NCI-H748 (cell line): ENCODE measurements around the gene TMOD4.
"Not testable (repeated sequence)": the region's sequence is repeated elsewhere in the genome, so short reads cannot be mapped to it uniquely, and the experiment has no call there.

ENCODE experiments used
- DNase-seq: peaks from one replicate; lab custom pipeline; 2025; ENCODE audit not compliant: unreplicated experiment; lab: John Stamatoyannopoulos, UW

The TMOD4 gene

DNA sequence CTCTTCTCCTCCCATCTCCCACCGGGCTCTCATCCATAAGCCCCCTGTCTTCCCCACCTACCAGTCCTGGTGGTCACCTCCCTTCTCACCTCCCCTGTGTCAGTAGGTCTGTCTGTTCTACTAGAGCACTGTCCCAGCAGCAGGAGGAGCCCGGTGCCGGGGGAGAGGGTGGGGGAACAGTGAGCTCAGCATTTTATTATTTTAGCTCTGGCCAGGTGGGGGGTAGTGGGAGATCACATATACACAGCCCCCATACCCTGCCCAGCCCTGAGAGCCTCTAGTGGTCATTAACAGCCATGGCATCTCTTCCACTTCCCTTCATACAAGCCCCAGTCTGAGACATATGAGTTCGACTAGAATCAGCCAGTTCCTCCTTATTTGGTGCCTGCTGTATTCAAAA, at the start of gene TMOD4:
TSS of gene TMOD4 (minus strand) at position 119 of the 400 bp plus-strand sequence. CDS start 1,106 bp downstream, outside the sequence.
- DNase-seq: no peak

DNA sequence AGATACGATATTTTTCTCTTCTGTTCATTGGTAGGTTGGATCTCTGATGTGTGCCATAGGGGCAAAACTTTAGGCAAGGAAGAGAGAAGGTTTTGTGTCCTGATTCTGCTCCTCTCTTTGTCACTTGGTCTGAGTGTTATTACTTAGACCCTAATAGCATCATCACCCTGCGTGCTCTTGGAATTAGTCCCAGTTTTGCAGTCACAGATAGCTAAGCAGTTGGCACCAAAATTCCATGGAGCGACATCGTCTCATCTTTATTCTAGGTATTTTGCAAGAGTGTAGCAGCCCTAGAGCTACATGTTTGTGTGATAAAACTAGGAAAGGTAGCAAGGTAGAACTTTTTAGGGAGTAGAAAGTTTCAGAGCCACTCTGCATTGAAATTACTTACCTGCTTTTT, 46.3 kb upstream of the TMOD4 start:
- no peak for DNase-seq

DNA sequence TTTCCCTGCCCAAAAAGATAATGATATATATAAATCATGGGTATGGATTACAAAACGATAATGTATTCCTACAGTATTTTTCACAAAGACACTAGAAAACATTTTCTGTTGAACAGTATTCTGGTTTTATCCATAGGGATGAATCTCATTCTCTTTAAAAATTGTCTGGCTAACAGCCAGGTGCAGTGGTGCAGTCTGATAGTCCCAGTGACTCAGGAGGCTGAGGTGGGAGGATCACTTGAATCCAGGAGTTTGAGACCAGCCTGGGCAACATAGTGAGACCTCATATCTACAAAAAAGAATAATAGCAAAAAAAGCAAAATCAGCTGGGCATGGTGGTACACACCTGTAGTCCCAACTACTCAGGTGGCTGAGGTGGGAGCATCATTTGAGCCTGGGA, 45.8 kb upstream of the TMOD4 start:
- DNase-seq: no peak

DNA sequence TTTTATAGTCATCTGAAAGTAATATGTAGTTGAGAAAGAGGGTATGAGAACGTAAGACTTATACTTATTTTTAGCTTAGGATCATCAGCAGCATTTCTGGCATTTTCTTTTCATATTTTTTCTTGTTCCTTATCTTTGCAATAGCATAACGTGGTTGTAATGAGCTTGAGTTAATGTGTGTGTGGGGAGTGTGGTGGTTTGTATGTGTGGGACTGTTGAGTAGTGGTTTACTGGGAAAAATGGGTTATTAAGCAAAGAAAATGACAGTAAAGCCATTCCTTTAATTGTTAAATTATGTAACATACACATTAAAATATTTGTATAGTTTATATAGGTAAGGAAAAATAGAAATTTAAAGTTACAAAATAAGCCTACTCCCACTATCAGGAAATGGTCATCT, 37.8 kb upstream of the TMOD4 start:
- DNase-seq: no peak

DNA sequence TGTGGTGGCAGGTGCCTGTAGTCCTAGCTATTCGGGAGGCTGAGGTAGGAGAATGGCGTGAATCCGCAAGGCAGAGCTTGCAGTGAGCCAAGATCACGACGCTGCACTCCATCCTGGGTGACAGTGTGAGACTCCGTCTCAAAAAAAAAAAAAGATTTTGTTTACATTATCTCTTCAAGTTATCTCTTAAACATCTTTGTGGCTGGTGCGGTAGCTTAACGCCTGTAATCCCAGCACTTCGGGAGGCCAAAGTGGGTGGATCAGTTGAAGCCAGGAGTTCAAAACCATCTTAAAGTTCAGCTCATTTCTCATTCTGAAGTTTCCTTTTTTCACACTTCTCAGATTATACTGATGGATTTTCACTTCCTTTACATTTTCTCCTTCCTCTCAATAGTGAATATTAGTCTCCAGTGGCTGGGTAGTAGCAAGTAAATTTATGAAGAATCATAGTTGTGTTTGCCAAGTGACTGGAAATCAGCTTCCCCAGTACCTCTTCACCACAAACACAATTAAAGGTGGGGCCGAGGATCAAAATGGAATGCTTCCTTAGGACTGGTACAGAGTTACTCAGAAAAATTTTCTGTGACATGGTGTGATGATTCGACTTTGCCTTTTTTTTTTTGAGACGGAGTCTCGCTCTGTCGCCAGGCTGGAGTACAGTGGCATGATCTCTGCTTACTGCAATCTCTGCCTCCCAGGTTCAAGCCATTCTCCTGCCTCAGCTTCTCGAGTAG, 36.4 kb upstream of the TMOD4 start:
- no peak for DNase-seq

DNA sequence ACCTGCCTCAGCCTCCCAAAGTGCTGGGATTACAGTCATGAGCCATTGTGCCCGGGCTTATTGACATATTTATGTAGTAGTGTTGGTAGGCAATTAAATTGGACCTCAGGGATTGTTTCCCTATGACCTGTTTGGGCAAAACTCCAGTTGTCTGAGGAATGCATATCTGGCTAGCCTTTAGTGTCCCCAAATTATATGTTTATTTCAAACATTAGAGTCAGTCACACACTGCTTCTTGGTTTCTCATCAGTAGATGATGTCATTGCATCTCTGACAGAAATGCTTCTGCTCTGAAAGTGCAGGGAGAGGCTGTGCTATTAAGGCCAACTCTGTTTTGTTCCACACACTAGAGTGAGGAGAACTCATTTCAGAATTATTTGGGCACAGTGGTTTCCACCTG, 35.0 kb upstream of the TMOD4 start:
- no peak for DNase-seq

DNA sequence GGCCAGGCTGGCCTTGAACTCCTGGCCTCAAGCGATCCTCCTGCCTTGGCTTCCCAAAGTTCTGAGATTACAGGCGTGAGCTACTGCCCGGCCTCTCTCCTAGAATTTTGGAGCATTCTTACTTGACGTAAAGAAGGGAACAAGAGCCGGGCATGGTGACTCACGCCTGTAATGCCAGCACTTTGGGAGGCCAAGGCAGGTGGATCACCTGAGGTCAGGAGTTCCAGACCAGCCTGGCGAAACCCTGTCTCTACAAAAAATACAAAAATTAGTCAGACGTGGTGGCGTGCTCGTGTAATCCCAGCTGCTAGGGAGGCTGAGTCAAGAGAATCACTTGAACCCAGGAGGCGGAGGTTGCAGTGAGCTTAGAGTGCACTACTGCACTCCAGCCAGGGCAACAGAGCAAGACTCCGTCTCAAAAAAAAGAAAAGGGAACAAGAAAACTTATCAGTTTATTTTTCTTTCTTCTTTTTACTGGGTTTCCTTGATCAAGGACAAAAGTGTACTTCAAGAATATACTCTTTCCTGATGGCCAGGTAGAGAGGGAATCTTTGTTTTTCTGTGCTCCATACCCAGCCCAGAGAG, 29.7 kb upstream of the TMOD4 start:
- not testable (repeated sequence) for DNase-seq

DNA sequence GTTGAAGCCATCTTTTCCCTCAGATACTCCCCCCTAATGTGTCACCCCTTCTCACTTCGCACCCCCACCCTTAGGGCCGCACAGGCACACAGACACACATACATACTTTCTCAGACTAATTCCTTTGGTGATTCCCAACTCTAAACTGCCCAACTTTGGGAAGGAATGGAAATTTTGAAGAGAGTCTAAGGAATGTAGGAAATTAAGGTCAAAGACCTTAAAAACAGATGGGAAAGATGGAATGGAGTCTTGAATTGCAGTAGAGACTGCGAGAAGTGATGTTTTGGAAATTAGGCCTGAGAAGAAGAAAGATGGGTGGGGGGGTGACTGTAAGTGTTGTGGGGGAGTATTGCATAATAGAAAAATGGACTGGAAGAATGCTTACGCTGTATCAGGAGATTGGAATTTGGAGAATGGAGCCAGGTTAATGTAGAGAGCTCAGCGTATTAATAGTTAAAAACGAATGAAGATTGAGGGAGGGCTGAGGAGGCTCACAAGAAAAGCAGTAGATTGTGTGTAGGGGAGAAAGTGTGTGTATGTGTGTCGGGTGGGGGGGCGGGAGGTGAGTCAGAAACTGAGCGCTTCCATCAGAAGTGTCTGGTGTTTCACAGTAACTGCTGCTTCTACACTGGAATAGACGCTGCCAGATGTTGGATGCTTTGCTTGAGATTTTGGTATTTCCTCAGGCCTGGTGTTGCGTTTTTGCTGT, 24.2 kb upstream of the TMOD4 start:
- no peak for DNase-seq

DNA sequence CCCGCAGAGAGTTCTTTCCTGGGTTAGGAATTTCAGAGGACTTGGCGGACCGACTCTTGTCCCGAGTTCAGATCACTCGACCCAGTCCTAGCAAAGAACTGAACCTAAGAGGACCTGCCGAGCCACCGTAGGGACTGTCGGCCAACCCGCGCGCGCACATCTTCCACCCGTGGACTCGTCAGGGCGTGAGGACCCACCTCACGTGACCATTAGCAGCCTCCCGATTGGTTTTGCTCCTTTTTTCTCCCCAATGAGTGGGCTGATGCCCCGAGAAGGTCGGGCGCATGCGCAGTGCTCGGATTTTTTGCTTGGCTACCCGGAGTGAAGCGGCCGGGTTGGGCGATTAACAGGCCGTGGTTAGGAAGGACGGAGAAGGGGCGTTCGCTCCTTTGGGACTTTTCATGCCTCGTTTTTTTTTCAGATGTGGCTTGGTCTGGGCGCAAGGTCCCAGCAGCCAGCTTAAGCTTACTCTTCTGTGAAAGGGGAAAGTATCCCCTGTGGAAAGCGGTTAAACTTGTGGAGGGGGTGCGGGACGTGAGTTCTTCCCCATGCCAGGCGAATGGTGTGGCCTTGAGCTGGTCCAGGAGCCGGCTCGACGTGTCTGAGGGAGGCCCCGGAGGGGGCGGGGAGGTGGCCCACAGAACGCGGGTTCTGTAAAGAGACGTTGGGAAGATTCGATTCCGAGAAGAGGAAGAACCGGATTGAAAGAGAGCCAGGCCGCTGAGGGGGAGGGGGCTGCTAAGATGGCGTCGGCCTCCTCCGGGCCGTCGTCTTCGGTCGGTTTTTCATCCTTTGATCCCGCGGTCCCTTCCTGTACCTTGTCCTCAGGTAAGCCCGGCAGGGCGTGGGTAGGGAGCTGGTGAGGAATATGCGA, 22.7 kb upstream of the TMOD4 start, which contains the start of gene PIP5K1A:
TSS of gene PIP5K1A (plus strand) at position 299 of the 874 bp plus-strand sequence. CDS start at position 744, 445 bp downstream.
- DNase-seq: peak; percentile 99

DNA sequence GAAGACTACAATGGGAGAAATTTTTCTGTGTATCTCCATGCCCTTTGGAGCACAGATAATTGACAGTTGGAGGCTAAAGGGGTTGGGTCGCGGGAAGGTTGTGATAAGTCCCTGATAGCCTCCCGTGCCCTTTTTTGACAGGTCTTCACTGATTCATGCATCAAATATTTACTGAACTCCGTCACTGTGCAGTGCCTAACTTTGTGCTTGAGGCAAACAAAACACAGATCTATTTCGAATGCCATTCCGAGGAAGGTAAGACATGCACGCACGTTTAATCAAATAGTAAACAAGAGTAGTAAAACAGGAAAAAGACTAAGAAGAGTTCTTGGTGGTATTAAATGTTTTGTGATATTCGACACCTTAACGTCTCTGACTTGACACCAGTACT, 22.1 kb upstream of the TMOD4 start:
- peak; percentile 59 for DNase-seq

DNA sequence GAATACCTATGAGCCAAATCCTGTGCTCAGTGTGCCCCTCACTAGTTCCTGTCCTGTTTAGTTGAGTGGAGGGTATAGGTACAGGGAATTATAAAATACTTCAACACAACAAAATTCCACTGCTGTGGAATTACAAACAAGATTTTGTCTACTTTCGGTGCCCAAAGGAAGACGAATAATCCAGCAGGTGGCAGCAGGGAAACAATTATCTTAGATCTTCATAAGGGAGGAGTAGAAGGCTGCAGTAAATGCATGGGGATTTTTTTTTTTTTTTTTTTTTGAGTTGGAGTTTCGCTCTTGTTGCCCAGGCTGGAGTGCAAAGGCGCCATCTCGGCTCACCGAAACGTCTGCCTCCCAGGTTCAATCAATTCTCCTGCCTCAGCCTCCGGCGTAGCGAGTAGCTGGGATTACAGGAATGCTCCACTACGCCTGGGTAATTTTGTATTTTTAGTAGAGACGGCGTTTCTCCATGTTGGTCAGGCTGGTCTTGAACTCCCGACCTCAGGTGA, 20.6 kb upstream of the TMOD4 start:
- peak; percentile 85 for DNase-seq

DNA sequence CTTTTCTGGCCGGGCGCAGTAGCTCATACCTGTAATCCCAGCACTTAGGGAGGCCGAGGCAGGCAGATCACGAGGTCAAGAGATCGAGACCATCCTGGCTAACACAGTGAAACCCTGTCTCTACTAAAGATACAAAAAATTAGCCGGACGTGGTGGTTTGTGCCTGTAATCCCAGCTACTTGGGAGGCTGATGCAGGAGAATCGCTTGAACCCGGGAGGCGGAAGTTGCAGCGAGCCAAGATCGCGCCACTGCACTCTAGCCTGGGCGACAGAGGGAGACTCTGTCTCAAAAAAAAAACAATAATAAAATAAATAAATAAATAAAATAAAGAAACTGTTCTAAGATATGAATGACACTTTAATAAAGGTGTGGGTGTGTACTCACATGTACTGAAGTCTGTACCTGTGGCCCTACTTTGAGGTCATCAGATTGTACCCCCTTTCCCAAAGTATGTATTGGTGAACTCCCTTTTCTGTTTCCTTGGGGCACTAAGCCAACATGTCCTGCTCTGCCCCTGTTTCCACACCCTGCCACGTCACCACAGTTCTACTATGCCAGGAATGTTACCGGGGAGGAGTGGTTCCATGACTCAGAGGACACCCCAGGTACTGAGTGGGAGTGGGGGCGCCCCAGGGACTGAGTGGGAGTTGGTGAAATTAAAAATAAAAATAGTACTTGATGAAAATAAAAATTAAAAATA, 19.3 kb upstream of the TMOD4 start:
- not testable (repeated sequence) for DNase-seq

DNA sequence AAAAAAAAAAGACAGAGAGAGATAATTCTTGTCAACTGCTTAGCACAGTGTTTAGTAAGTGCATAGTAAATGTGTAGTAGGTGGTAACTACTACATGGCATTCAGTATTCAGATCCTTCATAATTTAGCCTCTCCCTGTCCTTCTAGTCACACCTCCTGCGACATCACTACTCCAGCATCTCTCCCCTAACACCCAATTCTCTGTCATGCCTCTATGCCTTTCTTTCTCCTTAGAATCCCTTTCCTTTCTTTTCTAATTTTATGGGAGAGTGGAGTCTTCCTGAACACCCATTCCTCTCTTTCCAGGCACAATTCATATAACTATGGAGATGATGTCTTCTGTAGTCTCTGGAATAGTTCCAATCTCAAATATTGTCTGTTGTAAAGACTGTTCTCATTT, 18.1 kb upstream of the TMOD4 start:
- DNase-seq: no peak

DNA sequence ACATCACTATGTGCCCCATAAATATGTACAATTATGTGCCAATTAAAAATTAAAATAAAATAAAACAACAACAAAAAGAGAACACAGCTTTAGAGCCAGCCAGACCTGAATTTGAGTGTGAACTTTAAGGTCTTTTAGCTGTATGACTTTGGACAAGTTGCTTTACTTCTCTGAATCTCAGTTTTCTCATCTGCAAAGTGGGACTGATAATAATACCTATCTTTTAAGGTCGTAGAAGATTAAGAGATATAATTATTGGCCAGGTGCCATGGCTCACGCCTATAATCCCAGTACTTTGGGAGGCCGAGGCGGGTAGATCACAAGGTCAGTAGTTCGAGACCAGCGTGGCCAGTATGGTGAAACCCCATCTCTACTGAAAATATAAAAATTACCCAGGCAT, 17.5 kb upstream of the TMOD4 start:
- DNase-seq: no peak

DNA sequence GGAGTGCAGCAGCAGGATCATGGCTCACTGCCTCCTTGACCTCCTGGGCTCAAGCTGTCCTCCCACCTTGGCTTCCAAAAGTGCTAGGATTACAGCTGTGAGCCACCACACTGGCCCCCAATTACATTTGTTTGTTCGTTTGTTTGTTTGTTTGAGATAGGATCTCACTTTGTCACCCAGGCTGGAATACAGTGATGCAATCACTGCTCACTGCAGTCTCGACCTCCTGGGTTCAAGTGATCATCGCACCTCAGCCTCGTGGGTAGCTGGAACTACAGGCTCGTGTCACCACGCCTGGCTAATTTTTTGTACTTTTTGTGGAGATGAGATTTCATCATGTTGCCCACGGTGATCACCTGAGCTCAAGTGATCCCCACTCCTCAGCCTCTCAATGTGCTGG, 16.3 kb upstream of the TMOD4 start:
- DNase-seq: no peak

DNA sequence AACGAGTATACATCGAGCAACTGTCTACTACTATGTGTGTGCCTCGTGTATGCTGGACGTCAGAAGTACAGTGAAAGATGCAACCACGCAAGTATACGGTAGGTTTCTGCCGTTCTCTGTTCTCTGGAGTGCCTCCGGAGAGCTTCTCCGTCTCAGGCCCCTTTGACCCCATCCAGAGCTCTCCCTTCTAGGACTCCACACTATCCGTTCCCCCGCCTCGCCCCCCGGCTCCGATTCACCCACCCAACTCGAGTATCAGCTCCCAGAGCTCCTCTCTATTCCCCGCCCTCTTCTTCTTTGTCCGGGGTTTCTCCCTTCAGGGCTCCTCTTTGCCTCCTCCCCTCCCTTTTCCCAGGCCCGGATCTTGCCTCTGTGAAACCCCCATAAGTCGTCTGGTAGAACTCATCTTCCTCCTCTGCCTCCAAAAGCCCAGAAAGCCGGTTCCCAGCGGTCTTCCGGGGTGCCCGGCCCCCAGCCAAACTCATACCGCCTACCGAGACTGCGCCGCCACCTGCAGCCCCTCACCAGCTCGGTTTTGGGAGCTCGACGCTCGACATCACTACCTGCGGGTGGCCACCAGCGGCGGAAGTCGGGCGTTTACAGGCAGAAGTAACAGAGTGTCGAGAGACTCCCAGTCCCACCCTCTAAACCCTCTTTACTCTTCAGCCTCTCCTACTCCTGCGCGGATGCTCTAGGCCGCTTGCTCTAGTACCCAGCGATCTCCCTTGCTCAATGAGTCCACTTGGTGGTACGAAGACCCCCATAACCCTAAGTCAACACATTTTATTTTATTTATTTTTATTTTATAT, 14.1 kb upstream of the TMOD4 start, which contains the start of gene VPS72:
TSS of gene VPS72 (minus strand) at position 561 of the 809 bp plus-strand sequence. CDS start at position 485, 76 bp downstream.
- DNase-seq: peak; percentile 94

DNA sequence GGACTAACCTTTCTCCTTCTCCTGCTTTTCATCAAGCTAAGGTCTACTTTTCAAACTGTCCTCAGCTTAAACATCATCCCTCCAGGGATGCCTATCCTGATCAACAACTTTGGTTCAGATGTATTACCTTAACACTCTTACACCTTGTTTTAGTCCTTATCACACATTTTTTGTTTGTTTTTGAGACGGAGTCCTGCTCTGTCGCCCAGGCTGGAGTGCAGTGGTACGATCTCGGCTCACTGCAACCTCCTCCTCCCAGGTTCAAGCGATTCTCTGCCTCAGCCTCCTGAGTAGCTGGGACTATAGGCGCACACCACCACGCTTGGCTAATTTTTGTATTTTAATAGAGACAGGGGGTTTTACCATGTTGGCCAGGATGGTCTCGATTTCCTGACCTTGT, 12.9 kb upstream of the TMOD4 start:
- not testable (repeated sequence) for DNase-seq

DNA sequence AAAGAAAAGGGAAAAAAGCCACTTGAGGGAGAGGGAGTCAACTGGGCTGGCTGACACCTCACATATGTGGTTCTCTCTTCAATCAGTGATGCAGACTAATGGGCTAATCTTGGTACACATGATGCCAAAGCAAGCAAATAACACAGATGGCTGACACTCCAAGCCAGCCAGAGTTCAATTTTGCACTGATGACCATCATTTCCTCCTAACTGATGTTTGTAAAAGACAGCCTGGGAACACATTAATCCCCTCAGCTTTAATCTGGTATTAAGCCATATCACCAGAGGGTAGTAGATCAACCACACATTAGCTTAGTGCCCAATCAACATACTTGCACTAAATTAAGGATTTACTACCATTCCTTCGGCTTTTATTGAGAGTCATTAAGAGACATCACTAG, 11.4 kb upstream of the TMOD4 start:
- no peak for DNase-seq

DNA sequence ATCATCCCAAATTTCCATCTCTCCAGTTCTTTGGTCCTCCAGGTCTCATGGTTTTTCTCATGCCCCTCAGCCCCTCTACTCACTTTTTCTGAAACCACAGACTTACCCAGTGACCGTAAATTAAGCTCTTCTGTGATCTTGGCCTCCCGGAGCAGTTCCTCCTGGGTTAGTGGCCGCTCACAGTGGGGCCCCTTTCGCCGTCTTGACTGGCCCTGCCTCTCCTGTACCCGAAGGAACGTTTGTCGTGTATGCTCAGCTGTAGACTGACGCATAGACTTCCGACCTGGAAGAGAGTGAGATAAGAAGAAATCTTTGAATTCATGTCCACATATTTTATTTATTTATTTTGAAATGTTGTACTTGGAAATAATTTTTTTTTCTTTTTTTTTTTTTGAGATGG, 8.4 kb upstream of the TMOD4 start:
- no peak for DNase-seq
